Measurements from ENCODE around the gene HNRNPU.

Gene HNRNPU

GRCh38 chr1:244864253-244865027 is at the start of gene HNRNPU:
Gene HNRNPU (minus strand): TSS chr1:244864543. CDS start chr1:244864307, 236 bp downstream.
- Mint-ChIP-seq H3K4me3 (peak within 1 kb of the TSS; percentile 92), H3K27ac (ENCODE audit: low read depth) (peak within 1 kb of the TSS; percentile 97), H3K27me3 (no peaks in the 10 kb centered on the region), H3K4me1 (peaks cover 42% of the 10 kb centered on the region), H3K36me3 (ENCODE audit: insufficient read depth) (peaks cover 49% of the 10 kb centered on the region), H3K9me3 (no peaks in the 10 kb centered on the region)
- peak; percentile 93 to 95 for DNase-seq (ENCODE audit: low spot score in 2 of 2)
- peak; percentile 41 for ATAC-seq (replicated peaks; ENCODE audit: extremely low read depth, poor library complexity, severe bottlenecking)

- H3K4me1 Mint-ChIP-seq: peaks cover 8% of the 10 kb centered on the region
- H3K9me3 Mint-ChIP-seq: no peaks in the 10 kb centered on the region
- peaks cover 5% of the 10 kb centered on the region for H3K36me3 Mint-ChIP-seq (ENCODE audit: insufficient read depth)
Observed at GRCh38 chr1:244913806-244914205, 49.5 kb upstream of the HNRNPU start.

GRCh38 chr1:244904119-244904518 is 39.8 kb upstream of the HNRNPU start:
- Mint-ChIP-seq H3K36me3 (ENCODE audit: insufficient read depth) (no peaks in the 10 kb centered on the region), H3K4me1 (no peaks in the 10 kb centered on the region), H3K4me3 (no peak overlapping the region), H3K9me3 (no peaks in the 10 kb centered on the region), H3K27ac (ENCODE audit: low read depth) (no peak overlapping the region), H3K27me3 (no peaks in the 10 kb centered on the region)
- ATAC-seq (replicated peaks; ENCODE audit: extremely low read depth, poor library complexity, severe bottlenecking) (no peak), DNase-seq (ENCODE audit: low spot score in 2 of 2) (no peak)

More at GRCh38 chr1:244913806-244914205, 49.5 kb upstream of the HNRNPU start:
- H3K27ac Mint-ChIP-seq (ENCODE audit: low read depth): no peak overlapping the region
- no peaks in the 10 kb centered on the region for H3K27me3 Mint-ChIP-seq
- ATAC-seq (replicated peaks; ENCODE audit: extremely low read depth, poor library complexity, severe bottlenecking) (no peak), DNase-seq (ENCODE audit: low spot score in 2 of 2) (no peak)
- H3K4me3 Mint-ChIP-seq: no peak overlapping the region

GRCh38 chr1:244901400-244902015 is 37.2 kb upstream of the HNRNPU start:
- H3K27ac Mint-ChIP-seq (ENCODE audit: low read depth): no peak overlapping the region

GRCh38 chr1:244897476-244898254 is 33.3 kb upstream of the HNRNPU start:
- Mint-ChIP-seq H3K9me3 (no peaks in the 10 kb centered on the region), H3K4me1 (no peaks in the 10 kb centered on the region), H3K27me3 (no peaks in the 10 kb centered on the region), H3K27ac (ENCODE audit: low read depth) (no peak overlapping the region), H3K36me3 (ENCODE audit: insufficient read depth) (no peaks in the 10 kb centered on the region), H3K4me3 (no peak overlapping the region)
- no peak for ATAC-seq (replicated peaks; ENCODE audit: extremely low read depth, poor library complexity, severe bottlenecking)
- DNase-seq (ENCODE audit: low spot score in 2 of 2): no peak

More at GRCh38 chr1:244901400-244902015, 37.2 kb upstream of the HNRNPU start:
- no peak for ATAC-seq (replicated peaks; ENCODE audit: extremely low read depth, poor library complexity, severe bottlenecking)
- Mint-ChIP-seq H3K36me3 (ENCODE audit: insufficient read depth) (no peaks in the 10 kb centered on the region), H3K9me3 (no peaks in the 10 kb centered on the region), H3K4me1 (no peaks in the 10 kb centered on the region), H3K27me3 (no peaks in the 10 kb centered on the region), H3K4me3 (no peak overlapping the region)
- DNase-seq (ENCODE audit: low spot score in 2 of 2): no peak

GRCh38 chr1:244896550-244896949 is 32.2 kb upstream of the HNRNPU start:
- H3K4me3 Mint-ChIP-seq: no peak overlapping the region
- DNase-seq (ENCODE audit: low spot score in 2 of 2): no peak

GRCh38 chr1:244893836-244894235 is 29.5 kb upstream of the HNRNPU start:
- Mint-ChIP-seq H3K4me3 (no peak overlapping the region), H3K27me3 (no peaks in the 10 kb centered on the region), H3K9me3 (no peaks in the 10 kb centered on the region), H3K27ac (ENCODE audit: low read depth) (no peak overlapping the region), H3K36me3 (ENCODE audit: insufficient read depth) (no peaks in the 10 kb centered on the region), H3K4me1 (no peaks in the 10 kb centered on the region)
- no peak for DNase-seq (ENCODE audit: low spot score in 2 of 2)
- no peak for ATAC-seq (replicated peaks; ENCODE audit: extremely low read depth, poor library complexity, severe bottlenecking)

More at GRCh38 chr1:244896550-244896949, 32.2 kb upstream of the HNRNPU start:
- Mint-ChIP-seq H3K9me3 (no peaks in the 10 kb centered on the region), H3K27me3 (no peaks in the 10 kb centered on the region), H3K27ac (ENCODE audit: low read depth) (no peak overlapping the region), H3K4me1 (no peaks in the 10 kb centered on the region), H3K36me3 (ENCODE audit: insufficient read depth) (no peaks in the 10 kb centered on the region)
- ATAC-seq (replicated peaks; ENCODE audit: extremely low read depth, poor library complexity, severe bottlenecking): no peak

- no peaks in the 10 kb centered on the region for H3K27me3 Mint-ChIP-seq
- DNase-seq (ENCODE audit: low spot score in 2 of 2) (no peak), ATAC-seq (replicated peaks; ENCODE audit: extremely low read depth, poor library complexity, severe bottlenecking) (no peak)
- no peaks in the 10 kb centered on the region for H3K9me3 Mint-ChIP-seq
- H3K4me1 Mint-ChIP-seq: no peaks in the 10 kb centered on the region
- no peak overlapping the region for H3K27ac Mint-ChIP-seq (ENCODE audit: low read depth)
- H3K4me3 Mint-ChIP-seq: no peak overlapping the region
- no peaks in the 10 kb centered on the region for H3K36me3 Mint-ChIP-seq (ENCODE audit: insufficient read depth)
Observed at GRCh38 chr1:244887281-244887680, 22.9 kb upstream of the HNRNPU start.

- Mint-ChIP-seq H3K36me3 (ENCODE audit: insufficient read depth) (peaks cover 2% of the 10 kb centered on the region), H3K27me3 (no peaks in the 10 kb centered on the region)
Observed at GRCh38 chr1:244881552-244882280, 17.4 kb upstream of the HNRNPU start.

GRCh38 chr1:244878681-244879080 is 14.3 kb upstream of the HNRNPU start:
- H3K27me3 Mint-ChIP-seq: no peaks in the 10 kb centered on the region
- H3K9me3 Mint-ChIP-seq: no peaks in the 10 kb centered on the region
- DNase-seq (ENCODE audit: low spot score in 2 of 2): no peak
- ATAC-seq (replicated peaks; ENCODE audit: extremely low read depth, poor library complexity, severe bottlenecking): no peak
- H3K27ac Mint-ChIP-seq (ENCODE audit: low read depth): no peak overlapping the region
- H3K4me1 Mint-ChIP-seq: no peaks in the 10 kb centered on the region
- H3K4me3 Mint-ChIP-seq: no peak overlapping the region
- H3K36me3 Mint-ChIP-seq (ENCODE audit: insufficient read depth): peaks cover 2% of the 10 kb centered on the region

More at GRCh38 chr1:244881552-244882280, 17.4 kb upstream of the HNRNPU start:
- ATAC-seq (replicated peaks; ENCODE audit: extremely low read depth, poor library complexity, severe bottlenecking) (no peak), DNase-seq (ENCODE audit: low spot score in 2 of 2) (no peak)
- Mint-ChIP-seq H3K27ac (ENCODE audit: low read depth) (no peak overlapping the region), H3K4me3 (no peak overlapping the region), H3K4me1 (no peaks in the 10 kb centered on the region), H3K9me3 (no peaks in the 10 kb centered on the region)

GRCh38 chr1:244876228-244876910 is 12.0 kb upstream of the HNRNPU start:
- H3K27me3 Mint-ChIP-seq: no peaks in the 10 kb centered on the region
- ATAC-seq (replicated peaks; ENCODE audit: extremely low read depth, poor library complexity, severe bottlenecking) (no peak), DNase-seq (ENCODE audit: low spot score in 2 of 2) (no peak)
- no peak overlapping the region for H3K4me3 Mint-ChIP-seq
- no peak overlapping the region for H3K27ac Mint-ChIP-seq (ENCODE audit: low read depth)
- H3K9me3 Mint-ChIP-seq: no peaks in the 10 kb centered on the region
- H3K4me1 Mint-ChIP-seq: no peaks in the 10 kb centered on the region
- H3K36me3 Mint-ChIP-seq (ENCODE audit: insufficient read depth): peaks cover 2% of the 10 kb centered on the region

All from central memory CD8-positive, alpha-beta T cell (primary cell).